ENCODE results near the gene FLNB. TPM values are rescaled to one million over a fixed set of nuclear protein-coding genes. Genes with fewer than 3 reads are reported as not detected.

The FLNB gene
- total and polyA plus RNA-seq, 9 of the 15 experiments (the other 6 are each of a cell fraction or from before 2014, with no cell fraction given): 9.4 to 48.1 (median 25.6) TPM

- intact Hi-C loops (cut with micrococcal nuclease) (no loop called here), in situ Hi-C loops (cut with MboI) (no loop called here)
- POLR2A ChIA-PET: interaction anchor here (1.2 kb wide), 1 partner anchor 11 kb away, joined by 4 read pairs; no protein-coding TSS in a partner anchor
- Histone ChIP-seq H3K79me2 (ENCODE audit: control insufficient read depth, insufficient read depth, low read length) (peaks cover 35% of the 10 kb centered on the region), H3K27ac (ENCODE audit: extremely low read depth, low read depth, low read length) (no peak overlapping the region), H3K27me3 (ENCODE audit: control insufficient read depth in 2 of 2, insufficient read depth in 2 of 2, low read length in 2 of 2) (no peaks in the 10 kb centered on the region), H3K36me3 (ENCODE audit: control insufficient read depth, insufficient read depth, low read length) (no peaks in the 10 kb centered on the region), H3K4me2 (ENCODE audit: insufficient read depth, low read length) (no peak overlapping the region), H4K20me1 (replicated peaks; ENCODE audit: control insufficient read depth, insufficient read depth, low read length) (no peaks in the 10 kb centered on the region), H3K9me1 (ENCODE audit: control insufficient read depth, insufficient read depth, low read length) (no peaks in the 10 kb centered on the region), H3K4me3 (no peak overlapping the region), H3K4me1 (replicated peaks in 1 of 2; ENCODE audit: control insufficient read depth in 2 of 2, insufficient read depth in 2 of 2, low read length in 2 of 2) (peaks cover 8 to 17% of the 10 kb centered on the region in 2 experiments; a peak in 4 of 5 replicates), H3K9me3 (replicated peaks; ENCODE audit: control insufficient read depth, insufficient read depth, low read depth, low read length) (no peaks in the 10 kb centered on the region), H3K9ac (ENCODE audit: insufficient read depth in 1 of 2, low read depth in 2 of 2, low read length in 2 of 2) (no peak overlapping the region), H2AFZ (ENCODE audit: low read depth, low read length) (no peak overlapping the region)
- CTCF ChIA-PET (ENCODE audit: low intra/inter-chr PET ratio): no interaction called here
- no peak for ATAC-seq
- TF ChIP-seq MYC (IDR thresholded peaks at IDR 0.05; ENCODE audit: low read depth, low read length): no peak
- no peak for TF ChIP-seq MYC (CRISPR knock-in tag; IDR thresholded peaks at IDR 0.05; ENCODE audit: borderline replicate concordance, low read depth)
- TF ChIP-seq ZC3H8 (IDR thresholded peaks at IDR 0.05): no peak
- TF ChIP-seq COPS2 (conservative IDR thresholded peaks at IDR 0.05): no peak
- no peak for TF ChIP-seq FOXP1 (CRISPR knock-in tag; IDR thresholded peaks at IDR 0.05)
- TF ChIP-seq DLX4 (CRISPR knock-in tag; IDR thresholded peaks at IDR 0.05): no peak
- no peak for TF ChIP-seq IRF9 (tag; IDR thresholded peaks at IDR 0.05)
- TF ChIP-seq CBX1 (IDR thresholded peaks at IDR 0.05; ENCODE audit: low read depth): no peak
- TF ChIP-seq TEAD1 (CRISPR knock-in tag; IDR thresholded peaks at IDR 0.05): no peak
- TF ChIP-seq TAF15 (IDR thresholded peaks at IDR 0.05; ENCODE audit: low read depth, low read length): no peak
- no peak for TF ChIP-seq ZNF398 (CRISPR knock-in tag; IDR thresholded peaks at IDR 0.05)
- TF ChIP-seq NRF1 (conservative IDR thresholded peaks at IDR 0.05 in 1 of 2, IDR thresholded peaks at IDR 0.05 in 1 of 2): no peak
- FAIRE-seq: no peak
- 89% methylated on average over 2 of the region's 2 CpGs for WGBS (ENCODE audit: insufficient coverage, low coverage, missing lambda C conversion rate)
- BruUV-seq (replicated peaks): no TSS peak
- no peak for DNase-seq (ENCODE audit: extremely low read depth in 1 of 4, low spot score in 3 of 4)
These were observed 33.7 kb downstream of the FLNB start for GRCh38 chr3:58041826-58042324.

All from K562 (cell line).